Naive B cell (primary cell): ENCODE data around the gene ARL13B. TPM values are rescaled to one million over a fixed set of nuclear protein-coding genes. Genes with fewer than 3 reads are reported as not detected.

ENCODE experiments used
- ATAC-seq, 2 donors: fragments of 150-1000 bp; cut with Tn5 transposase; 2 replicates each; pipeline ENCODE4 v1.10.0; 2021; ENCODE audit warnings: low read depth in 2 of 2, mild to moderate bottlenecking in 2 of 2, moderate library complexity in 2 of 2
- DNase-seq: peaks from one replicate; pipeline ENCODE4 v3.0.0; 2022
- H3K27ac Mint-ChIP-seq, 6 donors: one replicate each; pipeline ENCODE4 v1.8.0; 2020 to 2022; ENCODE audit warnings: mild to moderate bottlenecking in 6 of 6, mixed read lengths in 6 of 6, moderate library complexity in 5 of 6, inconsistent platforms in 2 of 6
- H3K27me3 Mint-ChIP-seq, 3 donors: one replicate each; pipeline ENCODE4 v1.8.0; 2021 to 2022; ENCODE audit warnings: mixed read lengths in 3 of 3, mild to moderate bottlenecking in 1 of 3
- H3K36me3 Mint-ChIP-seq, 2 donors: one replicate each; pipeline ENCODE4 v1.8.0; 2020 to 2022; ENCODE audit warnings: mixed read lengths in 2 of 2, inconsistent platforms in 1 of 2, mild to moderate bottlenecking in 1 of 2
- H3K4me1 Mint-ChIP-seq, 3 donors: one replicate each; pipeline ENCODE4 v1.8.0; 2020 to 2022; ENCODE audit warnings: mixed read lengths in 3 of 3, inconsistent platforms in 1 of 3, mild to moderate bottlenecking in 1 of 3, moderate library complexity in 1 of 3
- H3K4me3 Mint-ChIP-seq, 8 donors: one replicate each; pipeline ENCODE4 v1.8.0; 2020 to 2022; ENCODE audit warnings: mild to moderate bottlenecking in 8 of 8, mixed read lengths in 8 of 8, moderate library complexity in 8 of 8, inconsistent platforms in 2 of 8
- H3K9me3 Mint-ChIP-seq, 7 donors: one replicate each; pipeline ENCODE4 v1.8.0; 2020 to 2022; ENCODE audit warnings: mixed read lengths in 7 of 7, mild to moderate bottlenecking in 5 of 7, inconsistent platforms in 2 of 7, moderate library complexity in 1 of 7
- polyA plus RNA-seq, 6 donors: library from polyadenylated mRNA; unstranded; fragments of 300-500 nt; fragmentation: Illumina TruSeq; gene quantifications; one replicate each; pipeline ENCODE4 v1.2.3, GENCODE V29; 2021; ENCODE audit warnings: low read depth in 6 of 6

ARL13B gene
- polyA plus RNA-seq, 6 donors from 2014 or later = 4.4 to 13.8 (median 7.4) TPM

DNA sequence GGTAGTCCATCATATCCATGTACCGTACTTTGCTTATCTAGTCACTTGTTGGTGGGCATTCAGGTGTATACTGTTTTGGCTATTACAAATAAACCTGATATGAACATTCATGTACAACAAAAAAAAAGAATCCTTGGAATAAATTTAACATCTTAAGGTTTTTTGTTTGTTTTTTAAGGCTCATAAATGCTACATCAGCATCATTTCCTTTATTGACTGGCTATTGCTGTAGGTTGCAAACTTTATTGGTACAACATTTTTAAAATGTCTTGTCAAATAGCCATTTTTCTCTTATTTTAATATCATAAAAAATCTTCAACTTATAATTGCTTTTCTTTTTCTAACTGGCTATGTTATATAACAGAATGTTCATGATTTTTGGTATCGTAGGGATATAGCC, 66.6 kb downstream of the ARL13B start:
- DNase-seq = no peak
- no peak for ATAC-seq
- H3K4me3 Mint-ChIP-seq = no peak overlapping the region
- no peaks in the 10 kb centered on the region for H3K27me3 Mint-ChIP-seq
- H3K4me1 Mint-ChIP-seq = no peaks in the 10 kb centered on the region
- no peaks in the 10 kb centered on the region for H3K36me3 Mint-ChIP-seq
- no peaks in the 10 kb centered on the region for H3K9me3 Mint-ChIP-seq
- no peak overlapping the region for H3K27ac Mint-ChIP-seq

DNA sequence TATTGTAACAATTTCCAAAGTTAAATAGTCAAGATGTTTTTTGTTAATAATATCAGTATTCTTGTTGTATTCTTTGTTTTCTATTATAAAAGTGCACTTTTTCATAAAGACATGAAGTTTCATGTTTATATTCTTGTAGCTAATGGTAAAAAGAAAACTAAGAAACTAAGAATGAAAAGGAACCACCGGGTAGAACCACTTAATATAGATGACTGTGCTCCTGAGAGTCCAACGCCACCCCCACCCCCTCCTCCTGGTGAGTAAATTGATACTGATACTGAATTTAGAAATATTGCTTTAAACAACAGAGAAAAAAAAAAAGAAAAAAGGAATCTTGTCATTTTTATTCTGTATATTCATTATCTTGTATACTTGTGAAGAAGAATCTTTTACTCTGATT, 69.3 kb downstream of the ARL13B start:
- H3K36me3 Mint-ChIP-seq = peaks cover 0 to 6% of the 10 kb centered on the region in 2 donors
- no peaks in the 10 kb centered on the region for H3K9me3 Mint-ChIP-seq
- H3K27ac Mint-ChIP-seq = no peak overlapping the region
- no peak overlapping the region for H3K4me3 Mint-ChIP-seq
- H3K4me1 Mint-ChIP-seq = no peaks in the 10 kb centered on the region
- no peak for DNase-seq
- ATAC-seq = no peak
- no peaks in the 10 kb centered on the region for H3K27me3 Mint-ChIP-seq

DNA sequence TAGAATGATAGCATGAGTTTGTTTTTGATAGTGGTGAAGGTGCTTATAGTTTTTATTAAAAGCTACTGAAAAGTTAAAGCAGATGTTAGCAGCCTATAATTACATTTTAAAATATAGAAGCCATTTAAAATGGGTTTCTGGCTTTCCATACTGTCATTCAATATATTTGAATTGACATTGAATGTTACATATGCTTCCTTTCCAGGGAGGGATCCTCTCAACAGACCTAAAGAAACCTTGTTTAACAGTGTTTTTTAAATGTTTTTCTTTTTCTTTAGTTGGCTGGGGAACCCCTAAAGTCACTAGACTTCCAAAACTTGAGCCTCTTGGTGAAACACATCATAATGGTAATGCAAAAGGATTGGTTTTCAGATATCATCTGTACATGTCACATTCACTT, 70.6 kb downstream of the ARL13B start:
- no peaks in the 10 kb centered on the region for H3K9me3 Mint-ChIP-seq
- H3K27me3 Mint-ChIP-seq = no peaks in the 10 kb centered on the region
- H3K36me3 Mint-ChIP-seq = peaks cover 0 to 6% of the 10 kb centered on the region in 2 donors
- H3K4me1 Mint-ChIP-seq = no peaks in the 10 kb centered on the region
- ATAC-seq = no peak
- no peak for DNase-seq
- no peak overlapping the region for H3K27ac Mint-ChIP-seq
- H3K4me3 Mint-ChIP-seq = no peak overlapping the region

DNA sequence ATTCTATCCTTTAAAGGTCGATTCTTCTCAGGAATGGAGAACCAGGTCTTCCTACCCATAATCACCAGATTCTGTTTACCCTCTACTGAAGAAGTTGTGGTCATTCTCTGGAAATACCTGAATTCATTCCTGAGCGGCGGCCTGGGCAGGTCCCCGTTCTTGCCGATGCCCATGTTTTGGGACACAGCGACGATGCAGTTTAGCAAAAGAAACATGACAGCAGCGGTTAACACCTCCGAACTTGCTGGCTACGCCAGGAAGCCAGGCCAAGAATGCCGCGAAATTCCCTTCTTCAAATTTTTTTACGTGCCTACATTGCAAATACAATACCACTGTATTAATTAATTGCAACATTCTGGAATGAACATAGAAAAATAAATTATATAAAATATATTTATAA, 81.3 kb downstream of the ARL13B start:
- H3K9me3 Mint-ChIP-seq = no peaks in the 10 kb centered on the region
- H3K4me3 Mint-ChIP-seq = peak overlapping the region in 1 of 8 donors; percentile 82
- no peaks in the 10 kb centered on the region for H3K27me3 Mint-ChIP-seq
- H3K4me1 Mint-ChIP-seq = peaks cover 20 to 43% (median 22%) of the 10 kb centered on the region in 3 donors
- ATAC-seq = no peak
- DNase-seq = no peak
- H3K36me3 Mint-ChIP-seq = peaks cover 0 to 3% of the 10 kb centered on the region in 2 donors
- peak overlapping the region in 3 of 6 donors; percentile 26 to 58 (median 56) for H3K27ac Mint-ChIP-seq

DNA sequence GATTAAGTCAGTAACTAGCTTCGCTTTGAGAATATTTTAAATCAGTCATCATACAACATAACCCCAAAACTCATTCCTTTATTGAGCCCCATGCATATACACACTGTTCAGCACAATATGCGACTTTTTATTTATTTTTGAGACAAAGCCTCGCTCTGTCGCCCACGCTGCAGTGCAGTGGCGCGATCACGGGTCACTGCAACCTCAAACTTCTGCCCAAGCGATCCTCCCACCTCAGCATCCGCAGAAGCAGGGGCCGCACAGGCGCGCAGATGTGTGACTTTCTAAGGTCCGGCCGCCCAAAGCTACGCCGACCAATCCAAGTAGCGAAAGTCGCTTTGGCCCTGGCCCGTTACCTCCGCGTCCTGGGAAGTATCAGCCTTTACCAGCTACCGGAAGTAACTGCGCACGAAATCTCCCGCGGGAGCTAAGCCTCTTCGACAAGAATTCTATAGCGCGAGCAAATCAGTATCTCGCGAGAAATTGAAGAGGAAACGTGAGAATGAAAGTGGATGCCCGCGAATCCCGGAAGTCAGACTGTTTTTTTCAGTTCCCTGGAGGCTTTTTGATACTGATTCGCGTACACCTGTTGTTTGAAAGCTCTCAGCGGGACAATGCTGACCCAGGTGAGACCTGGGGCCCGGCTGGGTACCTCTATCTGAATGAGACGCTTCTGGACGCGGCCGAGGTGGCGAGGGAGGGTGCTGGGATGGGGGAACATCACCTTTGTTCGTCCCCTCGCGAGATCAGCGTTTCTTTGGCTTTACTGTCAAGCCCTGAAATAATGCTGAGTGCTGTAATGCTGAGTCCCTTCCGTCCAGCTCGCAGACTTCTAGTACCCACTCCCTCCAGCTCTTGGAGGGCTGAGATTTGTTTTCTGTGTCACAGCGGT, 82.8 kb downstream of the ARL13B start, which contains the start of the genes DHFR2 and NSUN3:
DHFR2 (minus strand) TSS at position 404 of the 892 bp plus-strand sequence. CDS start 1,405 bp downstream, outside the sequence.
NSUN3 (plus strand) TSS at position 549 of the 892 bp plus-strand sequence; CDS start at position 615, 66 bp downstream.
- Mint-ChIP-seq H3K9me3 (peaks cover 0 to 2% (median 0%) of the 10 kb centered on the region in 7 donors), H3K4me3 (peak within 1 kb of the TSS; percentile 96 to 100 (median 99)), H3K36me3 (peaks cover 13 to 16% of the 10 kb centered on the region in 2 donors), H3K4me1 (peaks cover 33 to 51% (median 36%) of the 10 kb centered on the region in 3 donors), H3K27me3 (no peaks in the 10 kb centered on the region), H3K27ac (peak within 1 kb of the TSS; percentile 99 to 100 (median 100))
- ATAC-seq (peak; percentile 88), DNase-seq (peak; percentile 89)

DNA sequence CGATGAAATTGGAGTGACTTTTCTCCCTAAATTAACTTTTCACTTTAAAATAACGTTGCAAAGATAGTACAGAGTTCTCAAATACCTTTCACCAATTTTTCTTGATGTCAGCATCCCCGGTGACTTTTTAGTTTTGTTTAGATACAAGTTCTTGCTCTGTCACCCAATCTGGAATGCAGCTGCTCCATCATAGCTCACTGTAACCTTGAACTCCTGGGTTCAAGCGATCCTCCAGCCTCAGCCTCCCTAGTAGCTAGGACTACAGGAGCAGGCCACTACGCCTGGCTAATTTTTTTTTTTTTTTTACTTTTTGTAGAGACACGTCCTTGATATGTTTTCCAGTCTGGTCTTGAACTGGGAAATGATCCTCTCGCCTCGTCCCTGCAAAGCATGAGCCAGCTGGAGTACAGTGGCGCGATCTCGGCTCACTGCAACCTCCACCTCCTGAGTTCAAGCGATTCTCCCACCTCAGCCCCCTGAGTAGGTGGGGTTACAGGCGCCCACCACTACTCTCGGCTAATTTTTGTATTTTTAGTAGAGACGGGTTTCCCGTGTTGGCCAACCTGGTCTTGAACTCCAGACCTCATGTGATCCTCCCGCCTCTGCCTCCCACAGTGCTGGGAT, 83.7 kb downstream of the ARL13B start:
- H3K27ac Mint-ChIP-seq = peak overlapping the region; percentile 99 to 100 (median 100)
- H3K9me3 Mint-ChIP-seq = peaks cover 0 to 2% (median 0%) of the 10 kb centered on the region in 7 donors
- H3K4me1 Mint-ChIP-seq = peaks cover 37 to 51% (median 37%) of the 10 kb centered on the region in 3 donors
- H3K36me3 Mint-ChIP-seq = peaks cover 16 to 20% of the 10 kb centered on the region in 2 donors
- ATAC-seq = no peak
- H3K27me3 Mint-ChIP-seq = no peaks in the 10 kb centered on the region
- no peak for DNase-seq
- H3K4me3 Mint-ChIP-seq = peak overlapping the region; percentile 96 to 100 (median 99)

DNA sequence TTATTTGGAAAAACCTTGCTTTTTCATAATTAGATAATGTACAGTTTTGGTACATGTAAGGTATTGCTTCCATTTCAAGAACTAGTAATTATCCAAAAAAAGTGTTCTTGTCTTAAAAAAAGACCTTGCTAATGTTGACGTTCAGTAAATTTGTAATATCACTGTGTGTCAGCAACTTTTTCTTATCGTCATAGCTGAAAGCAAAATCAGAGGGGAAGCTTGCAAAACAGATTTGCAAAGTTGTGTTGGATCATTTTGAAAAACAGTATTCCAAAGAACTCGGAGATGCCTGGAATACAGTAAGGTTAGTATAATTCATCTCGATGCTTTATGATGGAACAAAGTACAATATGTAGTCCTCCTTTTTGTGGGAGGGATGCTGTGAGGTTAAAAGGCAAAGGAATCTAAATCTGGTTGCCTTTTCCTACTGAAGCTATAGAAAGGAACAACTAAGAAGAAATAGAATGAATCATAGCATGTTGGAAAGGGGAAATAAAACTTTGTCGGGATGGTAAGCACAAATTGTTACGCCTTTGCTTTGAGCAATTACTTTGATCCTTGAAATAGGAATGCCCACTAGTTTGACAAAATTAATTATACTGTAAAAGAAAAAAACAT, 84.4 kb downstream of the ARL13B start:
- Mint-ChIP-seq H3K4me3 (peak overlapping the region in 7 of 8 donors; percentile 96 to 100 (median 99)), H3K27me3 (no peaks in the 10 kb centered on the region), H3K36me3 (peaks cover 16 to 20% of the 10 kb centered on the region in 2 donors), H3K9me3 (peaks cover 0 to 2% (median 0%) of the 10 kb centered on the region in 7 donors), H3K27ac (peak overlapping the region in 3 of 6 donors; percentile 99 to 100 (median 100)), H3K4me1 (peaks cover 41 to 56% (median 43%) of the 10 kb centered on the region in 3 donors)
- no peak for ATAC-seq
- no peak for DNase-seq

DNA sequence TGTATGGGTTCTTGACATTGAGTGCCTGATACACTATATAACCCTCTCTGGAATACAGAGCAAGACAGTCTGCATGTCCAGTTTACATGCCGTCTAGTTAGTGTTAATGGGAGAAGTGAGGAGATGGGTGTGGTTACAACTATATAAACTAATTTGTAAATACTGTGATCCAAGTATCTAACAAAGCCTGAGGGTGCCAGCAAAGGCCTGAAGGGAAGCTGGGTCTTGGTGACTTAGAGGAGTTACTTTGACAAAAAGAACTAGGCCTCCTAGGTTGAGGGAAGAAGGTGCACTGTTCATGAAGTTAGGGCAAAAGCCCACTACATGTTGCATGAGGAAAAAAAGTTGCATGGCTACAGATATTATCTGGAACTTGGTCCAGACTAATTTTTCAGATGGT, 85.2 kb downstream of the ARL13B start:
- Mint-ChIP-seq H3K27me3 (no peaks in the 10 kb centered on the region), H3K4me3 (peak overlapping the region in 4 of 8 donors; percentile 0 to 32 (median 11)), H3K9me3 (peaks cover 0 to 2% (median 0%) of the 10 kb centered on the region in 7 donors), H3K36me3 (peaks cover 16 to 20% of the 10 kb centered on the region in 2 donors), H3K4me1 (peaks cover 42 to 59% (median 43%) of the 10 kb centered on the region in 3 donors), H3K27ac (peak overlapping the region in 2 of 6 donors; percentile 16 to 52)
- no peak for DNase-seq
- ATAC-seq = no peak

DNA sequence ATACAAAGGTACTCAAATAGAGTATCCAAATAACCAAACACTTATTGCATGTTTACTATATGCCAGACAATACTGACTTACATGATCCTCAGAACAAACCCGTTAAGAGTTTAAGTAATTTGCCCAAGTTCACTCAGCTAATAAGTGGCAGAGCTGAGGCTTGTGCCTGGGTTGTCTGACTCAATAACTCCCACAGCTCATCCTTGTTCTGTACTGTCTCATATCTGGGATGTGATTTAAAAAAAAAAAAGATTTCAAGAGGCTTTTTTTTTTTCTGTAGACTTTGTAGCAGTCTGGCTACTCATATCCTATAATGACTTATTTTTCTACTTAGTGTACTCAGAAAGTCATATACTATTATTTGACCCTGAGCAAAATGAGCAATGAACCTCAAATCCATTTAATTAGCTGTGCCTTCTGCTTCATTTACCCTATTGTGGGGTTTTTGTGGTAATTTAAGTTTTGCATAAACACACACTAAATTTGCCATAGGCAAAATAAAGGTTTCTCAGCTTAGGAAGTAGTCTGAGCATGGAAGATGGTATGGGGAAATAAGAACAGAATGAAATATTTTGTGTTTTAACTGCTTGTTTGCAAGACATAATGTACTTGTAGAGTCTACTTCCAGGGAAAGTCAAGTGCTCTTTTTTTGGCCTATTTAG, 86.0 kb downstream of the ARL13B start:
- Mint-ChIP-seq H3K4me3 (peak overlapping the region in 1 of 8 donors; percentile 52), H3K4me1 (peaks cover 42 to 57% (median 43%) of the 10 kb centered on the region in 3 donors), H3K27me3 (no peaks in the 10 kb centered on the region), H3K9me3 (peaks cover 0 to 2% (median 0%) of the 10 kb centered on the region in 7 donors), H3K36me3 (peaks cover 16 to 20% of the 10 kb centered on the region in 2 donors), H3K27ac (peak overlapping the region in 2 of 6 donors; percentile 74 to 88)
- no peak for ATAC-seq
- DNase-seq = no peak

DNA sequence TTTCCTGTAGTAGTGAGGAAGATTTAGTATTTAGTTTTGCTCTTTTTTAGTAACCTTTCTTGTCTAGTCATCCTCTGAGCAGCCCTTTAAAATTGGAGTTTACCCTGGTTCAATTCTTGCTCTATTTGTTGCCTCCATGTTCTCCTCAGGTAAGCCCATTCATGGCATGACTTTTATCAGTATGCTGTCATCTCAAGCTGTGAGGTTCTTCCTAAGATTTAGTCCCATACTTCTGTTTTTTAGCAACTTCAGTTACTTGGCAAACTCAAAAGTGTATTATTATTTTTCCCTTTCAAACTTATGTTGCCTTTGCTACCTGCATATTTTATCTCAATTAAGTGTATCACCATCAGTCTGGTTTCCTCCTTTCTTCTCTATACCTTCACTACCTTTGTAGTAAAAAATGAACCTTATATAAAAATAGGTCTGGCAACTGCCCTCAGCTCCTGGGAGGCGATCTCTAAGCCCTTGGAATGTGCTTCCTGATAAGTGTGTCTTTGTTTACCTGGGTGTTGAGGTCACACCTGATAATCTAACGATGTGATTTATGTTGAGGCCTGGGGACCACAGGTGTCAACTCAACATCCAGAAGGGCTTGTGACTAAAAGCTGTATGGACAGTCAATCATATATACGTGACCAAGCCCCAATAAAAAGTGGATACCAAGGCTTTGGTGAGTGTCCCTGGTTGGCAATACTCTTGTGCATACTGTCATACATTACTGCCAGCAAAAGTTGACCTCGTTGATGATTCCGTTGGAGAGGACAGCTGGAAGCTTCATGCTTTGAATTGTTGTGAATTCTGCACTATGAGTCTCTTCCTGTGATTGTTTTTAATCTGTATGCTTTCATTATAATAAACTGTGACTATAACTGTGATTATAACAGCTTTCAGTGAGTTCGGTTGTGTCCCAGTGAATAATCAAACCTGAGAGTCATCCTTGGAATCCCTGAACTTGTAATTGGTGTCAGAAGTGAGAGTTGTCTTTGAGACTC, 86.8 kb downstream of the ARL13B start:
- no peak for DNase-seq
- peak overlapping the region in 3 of 8 donors; percentile 28 to 63 (median 57) for H3K4me3 Mint-ChIP-seq

DNA sequence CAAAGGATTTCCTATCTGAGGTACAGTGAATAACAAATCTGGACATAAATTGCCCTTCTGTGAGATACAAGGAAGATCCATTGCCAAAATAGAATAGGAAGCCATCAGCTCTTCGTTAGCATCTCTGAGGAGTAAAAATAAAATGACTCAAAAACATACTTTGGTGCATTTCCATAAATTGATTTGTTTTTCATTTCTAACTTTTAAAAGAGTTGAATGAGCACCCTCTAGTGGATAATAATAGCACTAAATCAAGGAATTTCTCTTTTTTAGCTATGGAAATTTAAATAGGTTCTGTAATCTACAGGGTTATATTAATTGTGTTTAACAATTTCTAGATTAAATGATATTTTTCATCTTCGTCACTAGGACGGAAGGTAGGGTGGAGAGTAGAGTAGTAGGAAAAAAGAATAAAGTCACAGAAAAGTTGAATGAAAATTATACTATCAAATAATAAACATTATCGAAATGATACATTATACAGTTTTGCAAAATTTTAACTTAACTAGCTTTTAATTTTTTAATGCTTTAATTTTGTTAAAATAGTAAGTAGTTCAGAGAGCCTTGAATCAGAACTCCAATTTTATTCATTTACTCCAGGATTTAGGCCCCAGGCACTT, 89.3 kb downstream of the ARL13B start:
- ATAC-seq = no peak
- H3K27ac Mint-ChIP-seq = peak overlapping the region in 2 of 6 donors; percentile 10 to 84
- no peaks in the 10 kb centered on the region for H3K27me3 Mint-ChIP-seq
- peaks cover 0 to 7% (median 0%) of the 10 kb centered on the region in 7 donors for H3K9me3 Mint-ChIP-seq
- peak overlapping the region in 1 of 8 donors; percentile 5 for H3K4me3 Mint-ChIP-seq
- H3K36me3 Mint-ChIP-seq = peaks cover 29 to 37% of the 10 kb centered on the region in 2 donors
- DNase-seq = peak; percentile 13
- H3K4me1 Mint-ChIP-seq = peaks cover 45 to 59% (median 47%) of the 10 kb centered on the region in 3 donors

More for the DNA sequence above, 86.8 kb downstream of the ARL13B start:
- peak overlapping the region in 3 of 6 donors; percentile 74 to 88 (median 80) for H3K27ac Mint-ChIP-seq
- peaks cover 42 to 65% (median 45%) of the 10 kb centered on the region in 3 donors for H3K4me1 Mint-ChIP-seq
- H3K36me3 Mint-ChIP-seq = peaks cover 20 to 23% of the 10 kb centered on the region in 2 donors
- ATAC-seq = no peak
- peaks cover 0 to 2% (median 0%) of the 10 kb centered on the region in 7 donors for H3K9me3 Mint-ChIP-seq
- H3K27me3 Mint-ChIP-seq = no peaks in the 10 kb centered on the region
